HK-2 (cell line): ENCODE results near the gene SPEF1.
"Not testable (repeated sequence)": the region's sequence is repeated elsewhere in the genome, so short reads cannot be mapped to it uniquely, and the experiment has no call there.

Experiments used
- DNase-seq: peaks from one replicate; pipeline ENCODE4 v3.0.0-alpha.2; 2018; ENCODE audit not compliant: unreplicated experiment

The SPEF1 gene

DNA sequence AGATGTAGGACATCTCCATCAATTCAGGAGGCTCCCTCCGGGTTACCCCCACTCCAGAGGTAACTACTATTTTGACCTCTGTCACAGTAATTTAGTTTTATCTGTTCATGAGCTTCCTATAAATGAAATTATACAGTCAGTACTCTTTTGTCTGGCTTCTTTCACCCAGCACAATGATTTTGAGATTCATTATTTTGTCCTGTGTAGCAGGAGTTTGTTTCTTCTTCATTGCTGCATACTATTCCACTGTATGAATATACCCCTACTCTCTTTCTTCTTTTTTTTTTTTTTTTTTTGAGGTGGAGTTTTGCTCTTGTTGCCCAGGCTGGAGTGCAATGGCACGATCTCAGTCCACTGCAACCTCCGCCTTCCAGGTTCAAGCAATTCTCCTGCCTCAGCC, 27.3 kb upstream of the SPEF1 start:
- DNase-seq: no peak

GRCh38 chr20:3804781-3805180, 23.5 kb upstream of the SPEF1 start:
- no peak for DNase-seq

DNA sequence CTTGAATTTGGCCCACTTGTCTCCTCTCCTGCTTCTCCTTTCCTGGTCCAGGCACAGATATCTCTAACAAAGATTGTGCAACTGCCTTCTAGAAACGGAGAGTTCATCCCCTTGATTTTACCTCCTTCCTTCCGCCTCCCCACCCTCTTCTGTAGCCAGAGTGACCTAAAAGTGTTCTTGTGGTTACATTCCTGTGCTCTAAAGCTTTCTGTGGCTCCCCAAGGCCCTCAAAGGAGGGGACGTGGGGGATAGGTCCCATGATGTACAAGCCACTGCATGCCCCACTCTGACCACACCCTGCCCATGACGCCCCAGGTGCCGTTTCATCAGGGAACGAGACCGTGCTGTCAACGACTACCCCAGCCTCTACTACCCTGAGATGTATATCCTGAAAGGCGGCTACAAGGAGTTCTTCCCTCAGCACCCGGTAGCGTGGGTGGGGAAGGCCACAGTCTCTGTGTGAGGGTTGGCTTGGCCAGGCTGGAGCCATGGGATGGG, 23.1 kb upstream of the SPEF1 start:
- no peak for DNase-seq

- no peak for DNase-seq
These were observed 22.6 kb upstream of the SPEF1 start for GRCh38 chr20:3803854-3804253.

DNA sequence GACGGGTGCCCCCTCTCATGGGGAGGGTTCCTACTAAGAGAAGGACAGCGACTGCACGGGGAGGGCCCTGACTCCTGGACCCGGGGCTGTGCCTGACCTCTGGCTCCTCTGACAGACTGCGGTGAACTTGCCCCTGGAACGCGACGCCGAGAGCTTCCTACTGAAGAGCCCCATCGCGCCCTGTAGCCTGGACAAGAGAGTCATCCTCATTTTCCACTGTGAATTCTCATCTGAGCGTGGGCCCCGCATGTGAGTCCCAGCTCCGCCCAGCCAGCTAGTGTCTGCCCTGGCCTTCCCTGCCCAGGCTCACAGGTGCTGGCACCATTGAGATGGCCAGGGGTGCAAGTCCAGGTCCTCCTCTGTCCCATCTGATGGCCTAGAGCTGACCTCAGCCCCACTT, 22.0 kb upstream of the SPEF1 start:
- no peak for DNase-seq

DNA sequence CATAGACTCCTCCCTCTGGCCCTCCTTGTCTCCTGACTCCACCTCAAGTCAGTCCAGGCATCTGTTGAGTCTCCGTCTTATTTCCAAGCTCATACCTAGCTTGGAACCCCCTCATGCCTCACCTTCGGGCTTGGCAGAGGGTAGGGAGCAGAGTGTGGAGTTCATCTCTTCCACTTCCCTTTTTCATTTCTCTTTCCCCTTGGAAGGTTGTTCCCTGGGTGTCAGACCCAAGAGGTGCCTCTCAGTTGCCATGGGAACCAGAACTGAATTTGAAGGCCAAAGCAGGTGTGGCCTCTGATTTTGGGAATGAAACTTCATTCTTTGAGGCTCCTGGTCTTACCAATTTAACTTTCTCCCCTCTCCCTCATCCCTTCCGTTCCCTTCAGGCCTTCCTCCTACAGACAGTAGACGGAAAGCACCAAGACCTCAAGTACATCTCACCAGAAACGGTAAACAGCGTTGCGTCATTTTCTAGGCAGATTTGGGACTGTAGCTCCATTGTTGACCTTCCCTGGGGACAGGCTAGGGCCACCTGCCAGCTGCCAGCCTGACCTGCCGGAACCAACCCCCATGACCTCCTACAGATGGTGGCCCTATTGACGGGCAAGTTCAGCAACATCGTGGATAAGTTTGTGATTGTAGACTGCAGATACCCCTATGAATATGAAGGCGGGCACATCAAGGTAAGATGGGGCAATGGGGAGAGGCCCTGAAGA, 21.4 kb upstream of the SPEF1 start:
- DNase-seq: no peak

DNA sequence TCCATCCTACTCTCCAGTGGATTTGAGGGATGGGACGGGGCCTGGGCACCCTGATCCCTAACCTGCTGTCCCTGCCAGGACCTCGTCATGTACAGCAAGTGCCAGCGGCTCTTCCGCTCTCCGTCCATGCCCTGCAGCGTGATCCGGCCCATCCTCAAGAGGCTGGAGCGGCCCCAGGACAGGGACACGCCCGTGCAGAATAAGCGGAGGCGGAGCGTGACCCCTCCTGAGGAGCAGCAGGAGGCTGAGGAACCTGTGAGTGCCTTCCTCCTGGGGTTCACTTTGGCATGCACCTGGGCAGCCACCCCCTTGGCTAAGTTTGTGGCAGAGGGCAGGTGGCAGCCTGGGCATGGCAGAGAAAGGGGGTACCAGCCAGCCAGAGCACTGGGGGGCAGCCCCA, 20.6 kb upstream of the SPEF1 start:
- DNase-seq: no peak

- DNase-seq: no peak
These were observed 20.1 kb upstream of the SPEF1 start for GRCh38 chr20:3801299-3801698.

DNA sequence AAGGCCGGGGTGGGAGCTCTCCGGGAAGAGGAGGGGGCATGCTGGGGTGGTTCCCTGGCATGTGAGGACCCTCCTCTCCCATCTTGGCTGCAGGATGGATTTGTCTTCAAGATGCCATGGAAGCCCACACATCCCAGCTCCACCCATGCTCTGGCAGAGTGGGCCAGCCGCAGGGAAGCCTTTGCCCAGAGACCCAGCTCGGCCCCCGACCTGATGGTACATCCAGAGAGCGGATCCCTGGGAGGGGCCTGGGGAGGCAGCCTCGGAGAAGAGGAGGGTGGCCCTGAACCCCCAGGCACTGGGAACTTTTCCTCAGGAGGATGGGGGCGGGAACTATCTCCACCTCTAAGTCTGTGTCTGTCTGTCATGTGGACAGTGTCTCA, 19.6 kb upstream of the SPEF1 start:
- DNase-seq: no peak

DNA sequence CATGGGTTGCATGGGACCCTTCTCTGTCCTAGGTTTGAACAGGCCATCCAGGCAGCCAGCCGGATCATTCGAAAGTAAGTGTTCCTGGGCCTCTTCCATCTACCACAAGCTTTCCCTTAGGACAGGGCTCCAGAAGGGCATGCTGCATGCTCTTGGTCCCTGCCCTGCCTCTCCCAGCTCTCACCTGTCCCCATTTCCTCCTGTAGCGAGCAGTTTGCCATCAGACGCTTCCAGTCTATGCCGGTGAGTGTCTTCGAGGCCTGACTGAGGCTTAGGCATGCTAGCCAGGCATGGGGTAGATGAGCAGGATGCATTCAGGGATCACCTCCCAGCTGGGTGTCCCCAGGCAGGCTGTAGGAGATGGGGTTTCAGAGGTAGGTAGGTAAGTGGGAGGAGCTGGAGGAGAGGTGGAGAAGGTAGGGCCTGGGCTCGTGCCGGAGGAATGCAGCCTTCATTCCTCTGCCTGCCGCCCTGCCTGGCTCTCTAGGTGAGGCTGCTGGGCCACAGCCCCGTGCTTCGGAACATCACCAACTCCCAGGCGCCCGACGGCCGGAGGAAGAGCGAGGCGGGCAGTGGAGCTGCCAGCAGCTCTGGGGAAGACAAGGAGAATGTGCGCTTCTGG, 19.1 kb upstream of the SPEF1 start:
- DNase-seq: no peak

DNA sequence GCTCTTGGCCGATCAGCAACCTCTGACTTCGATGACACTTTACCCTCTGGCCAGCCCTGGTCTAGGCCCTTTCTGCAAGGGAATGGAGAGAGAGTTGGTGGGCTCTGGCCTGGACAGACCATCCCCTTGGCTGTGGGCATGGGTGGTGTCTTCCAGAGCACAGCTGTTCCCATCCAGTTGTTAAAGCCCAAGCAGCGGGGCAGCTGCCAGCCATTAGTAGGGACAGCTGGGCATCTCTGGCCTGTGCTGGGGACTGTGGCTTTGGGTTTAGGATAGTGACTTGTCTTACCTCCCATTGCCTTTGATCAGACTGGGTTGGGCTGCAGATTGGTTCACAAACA, 17.6 kb upstream of the SPEF1 start:
- DNase-seq: no peak

GRCh38 chr20:3798373-3798768, 17.1 kb upstream of the SPEF1 start:
- no peak for DNase-seq

DNA sequence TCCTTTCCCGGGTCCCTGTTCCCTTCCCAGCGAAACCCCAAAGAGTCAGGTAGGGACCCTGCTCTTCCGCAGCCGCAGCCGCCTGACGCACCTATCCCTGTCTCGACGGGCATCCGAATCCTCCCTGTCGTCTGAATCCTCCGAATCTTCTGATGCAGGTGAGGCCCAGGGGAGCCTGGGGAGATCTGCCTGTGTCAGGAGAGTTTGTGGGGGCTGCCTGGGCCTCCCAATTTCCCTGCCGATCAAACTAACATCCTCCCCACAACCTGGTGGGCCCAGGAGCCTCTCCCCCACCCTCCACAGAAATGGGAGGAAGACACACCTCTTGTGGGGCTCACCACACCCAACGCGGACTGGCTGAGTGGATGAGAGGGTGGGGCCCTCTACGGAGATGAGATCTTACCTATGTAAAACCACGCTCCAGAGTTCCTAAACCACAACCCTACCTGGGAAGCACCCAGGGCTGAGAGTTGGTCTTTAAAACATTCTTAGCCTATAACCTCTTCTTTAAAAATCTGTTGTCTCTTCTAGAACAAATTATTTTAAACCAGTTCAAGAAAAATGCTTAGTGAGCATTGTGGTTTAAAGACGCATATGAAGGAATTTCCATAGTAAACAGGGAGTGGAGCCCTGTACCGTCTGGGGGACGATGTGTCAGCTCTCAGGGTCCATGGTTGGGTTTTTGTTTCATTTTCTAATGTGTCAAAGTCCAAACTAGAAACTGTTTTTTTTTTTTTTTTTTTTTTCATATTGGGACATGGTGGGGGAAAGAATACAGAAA, 16.5 kb upstream of the SPEF1 start:
- no peak for DNase-seq

GRCh38 chr20:3797226-3797545, 15.9 kb upstream of the SPEF1 start:
- no peak for DNase-seq

DNA sequence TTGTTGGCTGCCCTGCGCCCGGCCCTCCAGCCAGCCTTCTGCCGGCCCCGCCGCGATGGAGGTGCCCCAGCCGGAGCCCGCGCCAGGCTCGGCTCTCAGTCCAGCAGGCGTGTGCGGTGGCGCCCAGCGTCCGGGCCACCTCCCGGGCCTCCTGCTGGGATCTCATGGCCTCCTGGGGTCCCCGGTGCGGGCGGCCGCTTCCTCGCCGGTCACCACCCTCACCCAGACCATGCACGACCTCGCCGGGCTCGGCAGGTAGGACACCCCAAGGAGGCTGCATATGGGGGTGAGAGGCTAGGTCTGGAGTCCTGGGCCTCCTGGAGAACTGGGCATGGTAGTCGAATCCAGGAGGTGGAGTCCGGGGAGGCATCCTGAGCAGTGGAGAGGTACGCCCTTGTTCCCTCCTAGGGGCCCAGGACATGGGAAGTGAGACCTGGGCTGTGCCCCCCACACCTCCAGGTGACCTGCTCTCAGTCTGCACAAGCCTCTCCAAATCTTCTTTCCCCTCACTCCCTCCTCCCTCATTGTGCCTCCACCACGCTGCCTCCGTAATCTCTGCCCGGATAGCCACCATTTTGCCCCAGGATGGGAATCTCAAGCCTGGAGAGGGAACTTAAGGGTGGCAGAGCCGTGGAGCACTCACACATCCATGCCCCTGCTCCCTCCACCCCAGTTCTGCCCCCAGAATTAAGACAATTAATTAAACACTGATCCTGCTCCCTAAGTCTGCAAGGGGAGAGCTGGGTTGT, 15.4 kb upstream of the SPEF1 start:
- no peak for DNase-seq

GRCh38 chr20:3795511-3796468, 14.5 kb upstream of the SPEF1 start, which contains the start of gene CDC25B:
Gene CDC25B, plus strand, starts transcription at chr20:3796310. Its CDS starts 222 bp downstream, at chr20:3796532.
- peak; percentile 94 for DNase-seq

DNA sequence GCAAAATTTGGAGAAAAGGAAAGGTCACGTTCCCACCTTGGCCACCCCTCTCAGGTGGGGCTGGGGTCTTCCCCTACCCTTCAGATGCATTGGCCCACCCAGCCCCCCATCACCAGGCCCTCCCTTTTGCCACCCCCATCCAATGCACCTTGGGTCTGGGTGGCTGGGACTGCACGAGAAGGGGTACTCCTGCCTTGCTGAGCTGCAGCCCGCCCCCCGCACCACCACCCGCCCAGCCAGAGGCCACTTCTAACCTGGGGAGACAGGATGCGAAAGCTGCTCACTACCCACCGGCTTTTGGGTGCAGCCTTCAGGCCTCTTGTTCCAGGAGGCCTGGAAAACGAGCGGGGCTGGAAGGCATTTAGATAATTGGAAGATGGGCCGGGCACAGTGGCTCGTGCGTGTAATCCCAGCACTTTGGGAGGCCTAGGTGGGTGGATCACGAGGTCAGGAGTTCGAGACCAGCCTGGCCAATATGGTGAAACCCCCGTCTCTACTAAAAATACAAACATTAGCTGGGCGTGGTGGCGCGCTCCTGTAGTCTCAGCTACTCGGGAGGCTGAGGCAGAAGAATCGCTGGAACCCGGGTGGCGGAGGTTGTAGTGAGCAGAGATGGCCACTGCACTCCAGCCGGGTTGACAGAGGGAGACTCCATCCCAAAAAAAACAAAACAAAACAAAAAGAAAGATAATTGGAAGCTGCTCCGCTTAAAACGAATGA, 13.6 kb upstream of the SPEF1 start:
- no peak for DNase-seq

GRCh38 chr20:3794168-3794567, 12.9 kb upstream of the SPEF1 start:
- DNase-seq: not testable (repeated sequence)

- not testable (repeated sequence) for DNase-seq
These were observed 8.0 kb upstream of the SPEF1 start for GRCh38 chr20:3789201-3789600.

DNA sequence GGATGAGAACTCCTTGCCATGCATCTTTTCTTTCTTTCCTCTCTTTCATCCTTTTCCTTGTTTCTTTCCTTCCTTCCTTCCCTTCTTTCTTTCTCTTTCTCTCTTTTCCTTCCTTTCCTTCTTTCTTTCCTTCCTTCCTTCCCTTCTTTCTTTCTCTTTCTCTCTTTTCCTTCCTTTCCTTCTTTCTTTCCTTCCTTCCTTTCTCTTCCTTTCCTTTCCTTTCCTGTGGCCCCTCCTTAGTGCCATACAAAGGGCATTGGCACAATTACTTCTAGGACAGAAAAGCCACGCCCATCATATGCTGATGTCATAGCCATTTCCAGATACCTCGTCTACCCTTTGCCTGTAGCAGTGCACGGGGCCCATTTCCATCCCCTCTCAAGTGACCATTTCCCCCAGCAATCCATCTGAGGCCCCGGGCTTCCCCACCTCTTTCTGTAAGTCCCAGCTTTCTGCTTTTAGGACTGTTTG, 7.5 kb upstream of the SPEF1 start:
- DNase-seq: no peak
